ENCODE measurements around the gene PIP5KL1.

Gene PIP5KL1

GRCh38 chr9:127872369-127873222 is 58.0 kb downstream of the PIP5KL1 start:
- H3K4me3 ChIP-seq (ENCODE audit: low read depth, low read length, poor library complexity, severe bottlenecking): no peak overlapping the region
- TF ChIP-seq CTCF (IDR thresholded peaks at IDR 0.05; ENCODE audit: low read length): no peak
- TF ChIP-seq EZH2 (IDR thresholded peaks at IDR 0.05; ENCODE audit: borderline replicate concordance, low read length): no peak
- peaks cover 13% of the 10 kb centered on the region; the same call in 1 of the 2 replicates for H3K27me3 ChIP-seq (ENCODE audit: insufficient read depth, low read length)
- H3K9me3 ChIP-seq (ENCODE audit: low read length): no peaks in the 10 kb centered on the region
- H3K4me1 ChIP-seq (ENCODE audit: insufficient read depth, low read length, severe bottlenecking): no peaks in the 10 kb centered on the region
- no peak overlapping the region for H3K4me2 ChIP-seq (ENCODE audit: low read length)
- no peak overlapping the region for H3K27ac ChIP-seq (ENCODE audit: low read depth, low read length, poor library complexity, severe bottlenecking)
- H3K9me2 ChIP-seq (ENCODE audit: low read depth, low read length): no peaks in the 10 kb centered on the region
- no peaks in the 10 kb centered on the region for H3F3A ChIP-seq (ENCODE audit: insufficient read depth, low read length)
- H2AFZ ChIP-seq (ENCODE audit: low read length): no peak overlapping the region
- H4K20me1 ChIP-seq (ENCODE audit: insufficient read depth, low read length): no peaks in the 10 kb centered on the region
- H3K36me3 ChIP-seq (ENCODE audit: insufficient read depth, low read length): no peaks in the 10 kb centered on the region
- H3K9ac ChIP-seq (ENCODE audit: low read length): no peak overlapping the region
- H3K79me2 ChIP-seq (ENCODE audit: insufficient read depth, low read length): no peaks in the 10 kb centered on the region

GRCh38 chr9:127871531-127871930 is 59.0 kb downstream of the PIP5KL1 start:
- TF ChIP-seq CTCF (IDR thresholded peaks at IDR 0.05; ENCODE audit: low read length): no peak
- Histone ChIP-seq H3F3A (ENCODE audit: insufficient read depth, low read length) (no peaks in the 10 kb centered on the region), H3K36me3 (ENCODE audit: insufficient read depth, low read length) (no peaks in the 10 kb centered on the region), H3K4me2 (ENCODE audit: low read length) (no peak overlapping the region), H3K4me1 (ENCODE audit: insufficient read depth, low read length, severe bottlenecking) (no peaks in the 10 kb centered on the region), H3K27ac (ENCODE audit: low read depth, low read length, poor library complexity, severe bottlenecking) (no peak overlapping the region), H2AFZ (ENCODE audit: low read length) (no peak overlapping the region), H4K20me1 (ENCODE audit: insufficient read depth, low read length) (no peaks in the 10 kb centered on the region), H3K9me2 (ENCODE audit: low read depth, low read length) (no peaks in the 10 kb centered on the region), H3K4me3 (ENCODE audit: low read depth, low read length, poor library complexity, severe bottlenecking) (no peak overlapping the region), H3K9me3 (ENCODE audit: low read length) (no peaks in the 10 kb centered on the region), H3K27me3 (ENCODE audit: insufficient read depth, low read length) (peaks cover 13% of the 10 kb centered on the region; the same call in 1 of the 2 replicates), H3K9ac (ENCODE audit: low read length) (no peak overlapping the region), H3K79me2 (ENCODE audit: insufficient read depth, low read length) (no peaks in the 10 kb centered on the region)

- H3K4me3 ChIP-seq (ENCODE audit: low read depth, low read length, poor library complexity, severe bottlenecking): no peak overlapping the region
- H3K9me3 ChIP-seq (ENCODE audit: low read length): no peaks in the 10 kb centered on the region
- H2AFZ ChIP-seq (ENCODE audit: low read length): no peak overlapping the region
- H3K79me2 ChIP-seq (ENCODE audit: insufficient read depth, low read length): no peaks in the 10 kb centered on the region
- peaks cover 2% of the 10 kb centered on the region for H3K4me1 ChIP-seq (ENCODE audit: insufficient read depth, low read length, severe bottlenecking)
- no peaks in the 10 kb centered on the region for H4K20me1 ChIP-seq (ENCODE audit: insufficient read depth, low read length)
- no peak overlapping the region for H3K9ac ChIP-seq (ENCODE audit: low read length)
- no peak overlapping the region for H3K27ac ChIP-seq (ENCODE audit: low read depth, low read length, poor library complexity, severe bottlenecking)
- TF ChIP-seq EZH2 (IDR thresholded peaks at IDR 0.05; ENCODE audit: borderline replicate concordance, low read length) (no peak), CTCF (IDR thresholded peaks at IDR 0.05; ENCODE audit: low read length) (no peak)
- H3F3A ChIP-seq (ENCODE audit: insufficient read depth, low read length): no peaks in the 10 kb centered on the region
- H3K4me2 ChIP-seq (ENCODE audit: low read length): no peak overlapping the region
- H3K9me2 ChIP-seq (ENCODE audit: low read depth, low read length): no peaks in the 10 kb centered on the region
- no peaks in the 10 kb centered on the region for H3K36me3 ChIP-seq (ENCODE audit: insufficient read depth, low read length)
- H3K27me3 ChIP-seq (ENCODE audit: insufficient read depth, low read length): peaks cover 13% of the 10 kb centered on the region; the same call in 1 of the 2 replicates
Measured at GRCh38 chr9:127870887-127871286, 59.7 kb downstream of the PIP5KL1 start.
